MCF 10A (cell line): ENCODE data around the gene RXRA. TPM values are rescaled to one million over a fixed set of nuclear protein-coding genes. Genes with fewer than 3 reads are reported as not detected.

Experiments used
- BruUV-seq: library from RNA; stranded (reverse); fragments of 400-500 nt; replicated peaks from 2 replicates; lab custom pipeline; 2021; lab: Mats Ljungman, UMichigan
- CTCF ChIA-PET: fragments of 300-600 bp; sonication (Branson Sonifier 250); formaldehyde crosslinking; extraction: SDS; loops from one replicate; lab custom pipeline; 2021; ENCODE audit warnings: antibody characterized with exemption, inconsistent platforms; lab: Yijun Ruan, JAX
- POLR2A ChIA-PET: fragments of 300-600, 350-650 bp; sonication (Branson Sonifier 250); formaldehyde crosslinking; extraction: SDS; loops from one replicate; lab custom pipeline; 2020; ENCODE audit warnings: antibody characterized with exemption, inconsistent platforms; lab: Yijun Ruan, JAX
- DNase-seq: peaks from one replicate; pipeline ENCODE4 v3.0.0-alpha.2; 2018; ENCODE audit not compliant: unreplicated experiment
- H3K27ac Mint-ChIP-seq: one replicate; pipeline ENCODE4 v1.8.0; 2022; ENCODE audit warnings: mild to moderate bottlenecking, low read depth, mixed read lengths; ENCODE audit not compliant: unreplicated experiment
- H3K27me3 Mint-ChIP-seq: one replicate; pipeline ENCODE4 v1.8.0; 2022; ENCODE audit warnings: mixed read lengths; ENCODE audit not compliant: insufficient read depth, unreplicated experiment
- H3K36me3 Mint-ChIP-seq: one replicate; pipeline ENCODE4 v1.8.0; 2022; ENCODE audit warnings: mild to moderate bottlenecking, moderate library complexity, mixed read lengths; ENCODE audit not compliant: insufficient read depth, unreplicated experiment
- H3K4me1 Mint-ChIP-seq: one replicate; pipeline ENCODE4 v1.8.0; 2022; ENCODE audit warnings: mixed read lengths; ENCODE audit not compliant: insufficient read depth, unreplicated experiment
- H3K4me3 Mint-ChIP-seq: one replicate; pipeline ENCODE4 v1.8.0; 2022; ENCODE audit warnings: mild to moderate bottlenecking, moderate library complexity, mixed read lengths; ENCODE audit not compliant: unreplicated experiment
- H3K9me3 Mint-ChIP-seq: one replicate; pipeline ENCODE4 v1.8.0; 2022; ENCODE audit warnings: mixed read lengths; ENCODE audit not compliant: unreplicated experiment
- CTCF ChIP-seq: fragments of 200-600 bp; IDR thresholded peaks from one replicate; pipeline ENCODE4 v1.8.0; 2022; ENCODE audit warnings: antibody characterized with exemption, mild to moderate bottlenecking; ENCODE audit not compliant: unreplicated experiment
- intact Hi-C: fragments of 100-400 bp; cut with micrococcal nuclease; formaldehyde crosslinking; loops from 2 replicates; pipeline ENCODE4 v1.14.1; 2022
- total RNA-seq: library from RNA; stranded (reverse); gene quantifications from 2 replicates; pipeline ENCODE4 v1.2.3, GENCODE V29; 2022

The RXRA gene
- total RNA-seq, 1 experiment from 2014 or later, result 65.5 TPM

GRCh38 chr9:134401391-134401790 lies 75.1 kb downstream of the RXRA start:
- CTCF ChIA-PET, result interaction anchor here (0.8 kb wide), 1 partner anchor 35 kb away, joined by 3 read pairs; no protein-coding TSS in a partner anchor
- H3K4me1 Mint-ChIP-seq, result peaks cover 12% of the 10 kb centered on the region
- intact Hi-C loops, result no loop called here
- DNase-seq, result no peak
- no peak for TF ChIP-seq CTCF
- no peaks in the 10 kb centered on the region for H3K9me3 Mint-ChIP-seq
- no peaks in the 10 kb centered on the region for H3K27me3 Mint-ChIP-seq
- peaks cover 34% of the 10 kb centered on the region for H3K36me3 Mint-ChIP-seq
- POLR2A ChIA-PET, result interaction anchor here (1.0 kb wide), 1 partner anchor 35 kb away, joined by 3 read pairs; no protein-coding TSS in a partner anchor
- no peak overlapping the region for H3K27ac Mint-ChIP-seq
- H3K4me3 Mint-ChIP-seq, result no peak overlapping the region
- no TSS peak for BruUV-seq

GRCh38 chr9:134402182-134402581 lies 75.9 kb downstream of the RXRA start:
- Mint-ChIP-seq H3K4me1 (peaks cover 16% of the 10 kb centered on the region), H3K27me3 (no peaks in the 10 kb centered on the region), H3K9me3 (no peaks in the 10 kb centered on the region), H3K4me3 (no peak overlapping the region), H3K36me3 (peaks cover 42% of the 10 kb centered on the region), H3K27ac (no peak overlapping the region)
- TF ChIP-seq CTCF, result no peak
- ChIA-PET CTCF (no interaction called here), POLR2A (no interaction called here)
- intact Hi-C loops, result no loop called here
- no peak for DNase-seq
- BruUV-seq, result no TSS peak

- Mint-ChIP-seq H3K27me3 (no peaks in the 10 kb centered on the region), H3K36me3 (peaks cover 44% of the 10 kb centered on the region), H3K4me3 (no peak overlapping the region), H3K9me3 (no peaks in the 10 kb centered on the region), H3K27ac (no peak overlapping the region), H3K4me1 (peaks cover 18% of the 10 kb centered on the region)
- POLR2A ChIA-PET, result interaction anchor here (0.6 kb wide), 1 partner anchor 37 kb away, joined by 5 read pairs; no protein-coding TSS in a partner anchor
- intact Hi-C loops, result no loop called here
- CTCF ChIA-PET, result interaction anchor here (0.6 kb wide), 1 partner anchor 272 kb away, joined by 4 read pairs; no protein-coding TSS in a partner anchor
- no peak for TF ChIP-seq CTCF
- BruUV-seq, result no TSS peak
- DNase-seq, result no peak
These were observed 77.0 kb downstream of the RXRA start for GRCh38 chr9:134403292-134403681.

GRCh38 chr9:134403682-134404301 lies 77.5 kb downstream of the RXRA start:
- H3K4me3 Mint-ChIP-seq, result no peak overlapping the region
- ChIA-PET POLR2A (interaction anchor here (0.6 kb wide), 1 partner anchor 36 kb away, joined by 5 read pairs; no protein-coding TSS in a partner anchor), CTCF (interaction anchor here (0.7 to 1.3 kb wide), 2 partner anchors 16 to 39 kb away, joined by 4 to 5 read pairs; no protein-coding TSS in a partner anchor)
- no peaks in the 10 kb centered on the region for H3K27me3 Mint-ChIP-seq
- peak overlapping the region; percentile 64 for H3K27ac Mint-ChIP-seq
- H3K9me3 Mint-ChIP-seq, result no peaks in the 10 kb centered on the region
- peaks cover 18% of the 10 kb centered on the region for H3K4me1 Mint-ChIP-seq
- intact Hi-C loops, result no loop called here
- BruUV-seq, result no TSS peak
- H3K36me3 Mint-ChIP-seq, result peaks cover 47% of the 10 kb centered on the region
- no peak for TF ChIP-seq CTCF
- DNase-seq, result no peak
